ENCODE measurements around the gene SH3D19.

The SH3D19 gene

DNA sequence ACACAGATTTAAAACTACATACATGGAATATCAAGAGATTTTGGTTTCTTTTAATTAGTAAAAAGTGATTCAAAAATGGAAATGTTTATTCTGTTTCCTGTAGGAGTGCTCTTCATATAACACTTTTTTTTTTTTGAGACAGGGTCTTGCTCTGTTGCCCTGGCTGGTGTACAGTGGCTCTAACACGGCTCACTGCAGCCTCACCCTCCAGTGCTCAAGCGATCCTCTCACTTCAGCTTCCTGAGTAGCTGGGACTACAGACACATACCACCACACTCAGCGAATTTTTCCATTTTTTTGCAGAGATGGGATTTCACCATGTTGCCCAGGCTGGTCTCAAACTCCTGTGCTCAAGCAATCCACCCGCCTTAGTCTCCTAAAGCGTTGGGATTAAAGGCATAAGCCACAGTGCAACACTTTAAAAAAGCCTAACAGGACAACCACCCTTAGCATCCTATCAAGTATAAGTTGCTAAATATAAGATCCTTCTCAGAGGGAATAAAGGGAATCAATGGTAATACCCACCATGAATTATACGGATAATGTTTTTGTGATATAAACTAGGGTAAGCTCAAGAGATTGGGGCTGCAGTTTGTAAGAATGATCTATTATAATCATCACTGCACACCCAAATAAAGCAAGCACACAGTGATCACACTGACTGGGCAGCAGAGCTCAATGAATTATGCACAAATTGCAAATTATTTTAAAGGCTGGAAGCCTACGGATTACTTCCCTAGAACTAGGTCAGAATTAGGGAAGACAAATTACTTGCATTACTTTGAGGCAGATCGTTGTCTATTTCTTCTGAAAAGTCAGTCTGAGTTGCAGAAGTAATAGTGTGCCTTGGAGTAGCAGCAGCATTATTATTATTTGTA is 149.4 kb downstream of the SH3D19 start:
- no peaks in the 10 kb centered on the region for H3K36me3 ChIP-seq (ENCODE audit: low read length)
- H3K4me3 ChIP-seq (ENCODE audit: insufficient read depth, low read length, poor library complexity, severe bottlenecking), result no peak overlapping the region
- no peaks in the 10 kb centered on the region for H3K9me3 ChIP-seq (ENCODE audit: insufficient read depth, low read length)
- H3K27me3 ChIP-seq (ENCODE audit: low read length), result no peaks in the 10 kb centered on the region
- no peak overlapping the region for H3K27ac ChIP-seq (ENCODE audit: low read depth, low read length)
- H2AFZ ChIP-seq (ENCODE audit: low read depth, low read length, severe bottlenecking), result no peak overlapping the region
- TF ChIP-seq, protein P1, sequence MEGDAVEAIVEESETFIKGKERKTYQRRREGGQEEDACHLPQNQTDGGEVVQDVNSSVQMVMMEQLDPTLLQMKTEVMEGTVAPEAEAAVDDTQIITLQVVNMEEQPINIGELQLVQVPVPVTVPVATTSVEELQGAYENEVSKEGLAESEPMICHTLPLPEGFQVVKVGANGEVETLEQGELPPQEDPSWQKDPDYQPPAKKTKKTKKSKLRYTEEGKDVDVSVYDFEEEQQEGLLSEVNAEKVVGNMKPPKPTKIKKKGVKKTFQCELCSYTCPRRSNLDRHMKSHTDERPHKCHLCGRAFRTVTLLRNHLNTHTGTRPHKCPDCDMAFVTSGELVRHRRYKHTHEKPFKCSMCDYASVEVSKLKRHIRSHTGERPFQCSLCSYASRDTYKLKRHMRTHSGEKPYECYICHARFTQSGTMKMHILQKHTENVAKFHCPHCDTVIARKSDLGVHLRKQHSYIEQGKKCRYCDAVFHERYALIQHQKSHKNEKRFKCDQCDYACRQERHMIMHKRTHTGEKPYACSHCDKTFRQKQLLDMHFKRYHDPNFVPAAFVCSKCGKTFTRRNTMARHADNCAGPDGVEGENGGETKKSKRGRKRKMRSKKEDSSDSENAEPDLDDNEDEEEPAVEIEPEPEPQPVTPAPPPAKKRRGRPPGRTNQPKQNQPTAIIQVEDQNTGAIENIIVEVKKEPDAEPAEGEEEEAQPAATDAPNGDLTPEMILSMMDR (IDR thresholded peaks at IDR 0.05; ENCODE audit: insufficient read depth, low read length, poor library complexity, severe bottlenecking), result no peak
- TF ChIP-seq EZH2phosphoT487 (conservative IDR thresholded peaks at IDR 0.05; ENCODE audit: low read length), result no peak
- no peak overlapping the region for H3K9ac ChIP-seq (ENCODE audit: low read length)
- H3F3A ChIP-seq (ENCODE audit: insufficient read depth), result no peaks in the 10 kb centered on the region
- H3K4me2 ChIP-seq (ENCODE audit: low read depth, low read length, poor library complexity, severe bottlenecking), result no peak overlapping the region
- no peaks in the 10 kb centered on the region for H3K9me2 ChIP-seq (replicated peaks; ENCODE audit: insufficient read depth, low read length)
- H4K20me1 ChIP-seq (ENCODE audit: low read depth, low read length), result no peaks in the 10 kb centered on the region
- H3K79me2 ChIP-seq (ENCODE audit: insufficient read depth, low read length), result no peaks in the 10 kb centered on the region

DNA sequence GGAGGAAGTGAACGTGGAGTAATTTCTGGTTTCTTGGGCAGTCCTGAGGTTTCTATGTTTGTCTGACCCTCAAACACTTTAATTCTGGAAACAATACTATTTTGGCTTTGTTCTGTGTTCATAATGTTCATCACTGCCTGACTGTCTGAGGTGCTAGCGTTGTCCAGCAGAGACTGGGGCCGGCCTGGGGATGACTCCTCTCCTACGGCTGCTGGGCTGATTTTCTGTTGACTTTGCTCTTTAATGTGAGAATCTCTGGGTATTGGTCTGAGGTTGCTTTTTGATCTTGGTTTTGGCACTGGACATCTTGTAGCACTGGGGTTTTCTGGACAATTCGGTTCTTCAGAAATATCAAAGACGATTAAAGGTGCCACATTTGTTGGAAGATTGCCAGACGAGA is 150.2 kb downstream of the SH3D19 start:
- no peaks in the 10 kb centered on the region for H3K36me3 ChIP-seq (ENCODE audit: low read length)
- H3K4me3 ChIP-seq (ENCODE audit: insufficient read depth, low read length, poor library complexity, severe bottlenecking), result no peak overlapping the region
- TF ChIP-seq, protein P1 (IDR thresholded peaks at IDR 0.05; ENCODE audit: insufficient read depth, low read length, poor library complexity, severe bottlenecking), result no peak
- no peak for TF ChIP-seq EZH2phosphoT487 (conservative IDR thresholded peaks at IDR 0.05; ENCODE audit: low read length)
- no peak overlapping the region for H2AFZ ChIP-seq (ENCODE audit: low read depth, low read length, severe bottlenecking)
- H3K27ac ChIP-seq (ENCODE audit: low read depth, low read length), result no peak overlapping the region
- no peak overlapping the region for H3K4me2 ChIP-seq (ENCODE audit: low read depth, low read length, poor library complexity, severe bottlenecking)
- no peaks in the 10 kb centered on the region for H3K9me2 ChIP-seq (replicated peaks; ENCODE audit: insufficient read depth, low read length)
- no peaks in the 10 kb centered on the region for H3K79me2 ChIP-seq (ENCODE audit: insufficient read depth, low read length)
- H3F3A ChIP-seq (ENCODE audit: insufficient read depth), result no peaks in the 10 kb centered on the region
- no peaks in the 10 kb centered on the region for H4K20me1 ChIP-seq (ENCODE audit: low read depth, low read length)
- no peak overlapping the region for H3K9ac ChIP-seq (ENCODE audit: low read length)
- no peaks in the 10 kb centered on the region for H3K9me3 ChIP-seq (ENCODE audit: insufficient read depth, low read length)
- no peaks in the 10 kb centered on the region for H3K27me3 ChIP-seq (ENCODE audit: low read length)

DNA sequence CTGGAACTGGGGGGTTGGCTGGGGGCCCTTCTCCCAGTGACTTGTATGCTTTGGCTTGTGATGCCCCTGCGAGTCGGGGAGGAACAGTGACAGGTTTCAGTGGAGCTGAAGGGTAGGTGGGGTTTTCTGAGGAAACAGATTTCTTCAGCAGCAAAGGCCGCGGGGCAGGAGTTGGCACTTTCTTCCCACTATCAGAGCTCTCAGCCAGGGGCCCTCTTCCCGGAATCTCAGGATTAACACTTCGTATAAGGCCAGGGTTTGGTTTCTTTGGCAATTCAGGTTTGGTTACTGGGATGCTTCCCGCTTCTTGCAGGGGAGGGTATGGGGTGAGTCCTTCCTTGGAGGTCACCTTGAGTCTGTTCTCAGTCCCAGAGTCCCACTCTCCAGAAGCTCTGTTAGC is 150.6 kb downstream of the SH3D19 start:
- H3K4me2 ChIP-seq (ENCODE audit: low read depth, low read length, poor library complexity, severe bottlenecking), result no peak overlapping the region
- H3K9ac ChIP-seq (ENCODE audit: low read length), result no peak overlapping the region
- TF ChIP-seq EZH2phosphoT487 (conservative IDR thresholded peaks at IDR 0.05; ENCODE audit: low read length), result no peak
- TF ChIP-seq, protein P1 (IDR thresholded peaks at IDR 0.05; ENCODE audit: insufficient read depth, low read length, poor library complexity, severe bottlenecking), result no peak
- no peaks in the 10 kb centered on the region for H3F3A ChIP-seq (ENCODE audit: insufficient read depth)
- H3K9me2 ChIP-seq (replicated peaks; ENCODE audit: insufficient read depth, low read length), result no peaks in the 10 kb centered on the region
- H3K79me2 ChIP-seq (ENCODE audit: insufficient read depth, low read length), result no peaks in the 10 kb centered on the region
- no peak overlapping the region for H3K27ac ChIP-seq (ENCODE audit: low read depth, low read length)
- H3K36me3 ChIP-seq (ENCODE audit: low read length), result no peaks in the 10 kb centered on the region
- no peaks in the 10 kb centered on the region for H3K27me3 ChIP-seq (ENCODE audit: low read length)
- H4K20me1 ChIP-seq (ENCODE audit: low read depth, low read length), result no peaks in the 10 kb centered on the region
- H2AFZ ChIP-seq (ENCODE audit: low read depth, low read length, severe bottlenecking), result no peak overlapping the region
- no peak overlapping the region for H3K4me3 ChIP-seq (ENCODE audit: insufficient read depth, low read length, poor library complexity, severe bottlenecking)
- no peaks in the 10 kb centered on the region for H3K9me3 ChIP-seq (ENCODE audit: insufficient read depth, low read length)
